ENCODE results near the gene LGSN.
"Not testable (repeated sequence)": the region's sequence is repeated elsewhere in the genome, so short reads cannot be mapped to it uniquely, and the experiment has no call there.

The LGSN gene

GRCh38 chr6:63319939-63320338 is at the start of gene LGSN:
TSS of gene LGSN (minus strand) at chr6:63319983. CDS start at chr6:63319943, 40 bp downstream.
- DNase-seq (ENCODE audit: low read depth in 2 of 2): no peak

- DNase-seq (ENCODE audit: low read depth in 2 of 2): no peak
These were observed 48.6 kb upstream of the LGSN start for GRCh38 chr6:63368347-63368746.

- not testable (repeated sequence) for DNase-seq (ENCODE audit: low read depth in 2 of 2)
These were observed 42.8 kb upstream of the LGSN start for GRCh38 chr6:63362500-63363120.

GRCh38 chr6:63357384-63357783 is 37.6 kb upstream of the LGSN start:
- DNase-seq (ENCODE audit: low read depth in 2 of 2): not testable (repeated sequence)

- no peak for DNase-seq (ENCODE audit: low read depth in 2 of 2)
These were observed 35.8 kb upstream of the LGSN start for GRCh38 chr6:63355632-63356031.

GRCh38 chr6:63353286-63353630 is 33.5 kb upstream of the LGSN start:
- no peak for DNase-seq (ENCODE audit: low read depth in 2 of 2)

GRCh38 chr6:63352544-63353285 is 32.9 kb upstream of the LGSN start:
- DNase-seq (ENCODE audit: low read depth in 2 of 2): peak; percentile 16 to 18

GRCh38 chr6:63352069-63352543 is 32.3 kb upstream of the LGSN start:
- DNase-seq (ENCODE audit: low read depth in 2 of 2): peak in 1 of 2 experiments; percentile 22

GRCh38 chr6:63349401-63349800 is 29.6 kb upstream of the LGSN start:
- DNase-seq (ENCODE audit: low read depth in 2 of 2): no peak

- no peak for DNase-seq (ENCODE audit: low read depth in 2 of 2)
These were observed 29.1 kb upstream of the LGSN start for GRCh38 chr6:63348836-63349235.

- peak; percentile 63 to 64 for DNase-seq (ENCODE audit: low read depth in 2 of 2)
These were observed 27.8 kb upstream of the LGSN start for GRCh38 chr6:63347599-63347998.

- no peak for DNase-seq (ENCODE audit: low read depth in 2 of 2)
These were observed 26.5 kb upstream of the LGSN start for GRCh38 chr6:63346217-63346835.

GRCh38 chr6:63340351-63340750 is 20.6 kb upstream of the LGSN start:
- DNase-seq (ENCODE audit: low read depth in 2 of 2): no peak

GRCh38 chr6:63334652-63335051 is 14.9 kb upstream of the LGSN start:
- DNase-seq (ENCODE audit: low read depth in 2 of 2): not testable (repeated sequence)

- no peak for DNase-seq (ENCODE audit: low read depth in 2 of 2)
These were observed 13.7 kb upstream of the LGSN start for GRCh38 chr6:63333440-63333839.

- DNase-seq (ENCODE audit: low read depth in 2 of 2): not testable (repeated sequence)
These were observed 6.8 kb upstream of the LGSN start for GRCh38 chr6:63326630-63327029.

- DNase-seq (ENCODE audit: low read depth in 2 of 2): no peak
These were observed 3.2 kb upstream of the LGSN start for GRCh38 chr6:63322981-63323380.

- DNase-seq (ENCODE audit: low read depth in 2 of 2): no peak
These were observed 2.0 kb upstream of the LGSN start for GRCh38 chr6:63321821-63322220.

GRCh38 chr6:63317641-63318040 is 2.1 kb downstream of the LGSN start:
- DNase-seq (ENCODE audit: low read depth in 2 of 2): no peak

- DNase-seq (ENCODE audit: low read depth in 2 of 2): no peak
These were observed 3.7 kb downstream of the LGSN start for GRCh38 chr6:63316113-63316512.

- DNase-seq (ENCODE audit: low read depth in 2 of 2): no peak
These were observed 6.7 kb downstream of the LGSN start for GRCh38 chr6:63313111-63313510.

GRCh38 chr6:63307581-63308246 is 12.1 kb downstream of the LGSN start:
- DNase-seq (ENCODE audit: low read depth in 2 of 2): peak in 1 of 2 experiments; percentile 10

Data from fibroblast of skin of left biceps (primary cell).